Measurements from ENCODE around the gene MSRB3. TPM values are rescaled to one million over a fixed set of nuclear protein-coding genes. Genes with fewer than 3 reads are reported as not detected.

Gene MSRB3
- polyA plus RNA-seq, 1 of the 3 experiments (the other 2 are of a cell fraction), result 24.3 TPM

DNA sequence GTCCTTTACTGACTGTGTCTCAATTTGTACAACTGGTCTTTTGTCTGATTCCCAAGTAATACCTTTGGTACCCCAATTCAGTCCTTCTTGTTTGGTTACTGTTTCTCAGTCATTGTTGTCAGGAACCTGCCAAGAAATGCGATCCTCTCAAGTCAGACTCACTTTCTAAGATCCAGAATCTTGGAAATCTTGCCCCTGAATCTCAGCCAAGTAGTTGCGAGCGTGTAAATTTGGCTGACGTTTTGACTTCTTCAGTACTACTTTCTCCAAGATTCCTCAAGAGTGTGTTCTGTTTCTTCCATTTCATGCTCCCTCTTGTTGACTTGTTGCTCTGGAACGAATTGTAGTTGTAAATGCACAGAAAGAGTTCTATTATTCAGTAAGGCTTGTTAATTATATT lies 114.0 kb downstream of the MSRB3 start:
- no peak overlapping the region for H3K4me2 ChIP-seq
- no peaks in the 10 kb centered on the region for H3K79me2 ChIP-seq (ENCODE audit: insufficient read depth)
- H4K20me1 ChIP-seq (ENCODE audit: insufficient read depth), result no peaks in the 10 kb centered on the region
- ChIA-PET CTCF (no interaction called here), POLR2A (no interaction called here)
- no peak overlapping the region for H2AFZ ChIP-seq (ENCODE audit: low read depth)
- peaks cover 9% of the 10 kb centered on the region for H3F3A ChIP-seq (replicated peaks; ENCODE audit: insufficient read depth)
- no peak overlapping the region for H3K27ac ChIP-seq (ENCODE audit: low read depth in 2 of 2, low read length in 1 of 2)
- no peak overlapping the region for H3K4me3 ChIP-seq (ENCODE audit: low read depth in 2 of 2, low read length in 1 of 2)
- no peaks in the 10 kb centered on the region for H3K9me2 ChIP-seq
- no peak overlapping the region for H3K9ac ChIP-seq
- WGBS (ENCODE audit: low lambda C conversion rate), result 51% methylated on average over 5 of the region's 5 CpGs
- no peaks in the 10 kb centered on the region for H3K4me1 ChIP-seq (ENCODE audit: control insufficient read depth in 1 of 2, insufficient read depth in 2 of 2, low read depth in 1 of 2, low read length in 1 of 2)
- no peak for DNase-seq
- peaks cover 0 to 52% of the 10 kb centered on the region in 2 experiments for H3K36me3 ChIP-seq (replicated peaks in 1 of 2; ENCODE audit: control insufficient read depth in 1 of 2, insufficient read depth in 2 of 2, low read length in 1 of 2)
- no peak for TF ChIP-seq JUND (IDR thresholded peaks at IDR 0.05)
- TF ChIP-seq RXRA (IDR thresholded peaks at IDR 0.05; ENCODE audit: borderline replicate concordance, low read depth), result no peak
- TF ChIP-seq, protein P1, sequence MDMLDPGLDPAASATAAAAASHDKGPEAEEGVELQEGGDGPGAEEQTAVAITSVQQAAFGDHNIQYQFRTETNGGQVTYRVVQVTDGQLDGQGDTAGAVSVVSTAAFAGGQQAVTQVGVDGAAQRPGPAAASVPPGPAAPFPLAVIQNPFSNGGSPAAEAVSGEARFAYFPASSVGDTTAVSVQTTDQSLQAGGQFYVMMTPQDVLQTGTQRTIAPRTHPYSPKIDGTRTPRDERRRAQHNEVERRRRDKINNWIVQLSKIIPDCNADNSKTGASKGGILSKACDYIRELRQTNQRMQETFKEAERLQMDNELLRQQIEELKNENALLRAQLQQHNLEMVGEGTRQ (IDR thresholded peaks at IDR 0.05; ENCODE audit: borderline replicate concordance, low read depth, low read length), result no peak
- TF ChIP-seq RAD21 (IDR thresholded peaks at IDR 0.05; ENCODE audit: low read length), result no peak
- no peak for TF ChIP-seq GATA2 (CRISPR knock-in tag; IDR thresholded peaks at IDR 0.05)
- no peak for TF ChIP-seq EP300 (IDR thresholded peaks at IDR 0.05; ENCODE audit: borderline replicate concordance in 1 of 2, low read depth in 1 of 2, low read length in 1 of 2)
- TF ChIP-seq NRF1 (IDR thresholded peaks at IDR 0.05; ENCODE audit: low read depth, low read length), result no peak
- TF ChIP-seq MEF2A (IDR thresholded peaks at IDR 0.05; ENCODE audit: borderline replicate concordance, low read depth), result no peak
- TF ChIP-seq SMC3 (IDR thresholded peaks at IDR 0.05; ENCODE audit: low read depth, low read length), result no peak
- no peak for TF ChIP-seq TEAD4 (IDR thresholded peaks at IDR 0.05; ENCODE audit: borderline replicate concordance, insufficient read depth)
- TF ChIP-seq TCF12 (IDR thresholded peaks at IDR 0.05), result no peak
- no peak for TF ChIP-seq NFIC (IDR thresholded peaks at IDR 0.05; ENCODE audit: borderline replicate concordance)
- peaks cover 22% of the 10 kb centered on the region for H3K9me3 ChIP-seq
- no peaks in the 10 kb centered on the region for H3K27me3 ChIP-seq (ENCODE audit: insufficient read depth)

DNA sequence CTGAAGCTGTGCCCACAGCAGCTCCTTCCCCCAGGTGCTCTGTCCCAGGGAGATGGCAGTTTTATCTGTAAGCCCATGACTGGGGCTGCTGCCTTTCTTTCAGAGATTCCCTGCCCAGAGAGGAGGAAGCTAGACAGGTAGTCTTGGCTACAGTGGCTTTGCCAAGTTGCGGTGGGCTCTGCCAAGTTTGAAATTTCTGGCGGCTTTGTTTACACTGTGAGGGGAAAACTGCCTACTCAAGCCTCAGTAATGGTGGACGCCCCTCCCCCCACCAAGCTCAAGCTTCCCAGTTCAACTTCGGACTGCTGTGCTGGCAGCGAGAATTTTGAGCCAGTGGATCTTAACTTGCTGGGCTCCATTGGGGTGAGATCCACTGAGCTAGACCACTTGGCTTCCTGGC lies 124.7 kb downstream of the MSRB3 start:
- 20% methylated on average over 5 of the region's 5 CpGs for WGBS (ENCODE audit: low lambda C conversion rate)
- Histone ChIP-seq H3K79me2 (ENCODE audit: insufficient read depth) (no peaks in the 10 kb centered on the region), H3F3A (replicated peaks; ENCODE audit: insufficient read depth) (no peaks in the 10 kb centered on the region), H3K27me3 (ENCODE audit: insufficient read depth) (no peaks in the 10 kb centered on the region), H3K9me3 (peaks cover 5% of the 10 kb centered on the region; the same call in 1 of the 2 replicates), H3K27ac (ENCODE audit: low read depth in 2 of 2, low read length in 1 of 2) (no peak overlapping the region), H2AFZ (ENCODE audit: low read depth) (no peak overlapping the region), H3K9ac (no peak overlapping the region), H3K4me3 (ENCODE audit: low read depth in 2 of 2, low read length in 1 of 2) (no peak overlapping the region), H4K20me1 (ENCODE audit: insufficient read depth) (no peaks in the 10 kb centered on the region), H3K4me2 (no peak overlapping the region), H3K4me1 (ENCODE audit: control insufficient read depth in 1 of 2, insufficient read depth in 2 of 2, low read depth in 1 of 2, low read length in 1 of 2) (no peaks in the 10 kb centered on the region), H3K36me3 (replicated peaks in 1 of 2; ENCODE audit: control insufficient read depth in 1 of 2, insufficient read depth in 2 of 2, low read length in 1 of 2) (peaks cover 0 to 32% of the 10 kb centered on the region in 2 experiments), H3K9me2 (no peaks in the 10 kb centered on the region)
- CTCF ChIA-PET, result no interaction called here
- POLR2A ChIA-PET, result no interaction called here
- DNase-seq, result no peak
- no peak for TF ChIP-seq TAF1 (IDR thresholded peaks at IDR 0.05; ENCODE audit: borderline replicate concordance, low read depth, low read length)
- no peak for TF ChIP-seq JUND (IDR thresholded peaks at IDR 0.05)
- TF ChIP-seq YY1 (IDR thresholded peaks at IDR 0.05; ENCODE audit: low read depth), result no peak
- TF ChIP-seq, protein P2, sequence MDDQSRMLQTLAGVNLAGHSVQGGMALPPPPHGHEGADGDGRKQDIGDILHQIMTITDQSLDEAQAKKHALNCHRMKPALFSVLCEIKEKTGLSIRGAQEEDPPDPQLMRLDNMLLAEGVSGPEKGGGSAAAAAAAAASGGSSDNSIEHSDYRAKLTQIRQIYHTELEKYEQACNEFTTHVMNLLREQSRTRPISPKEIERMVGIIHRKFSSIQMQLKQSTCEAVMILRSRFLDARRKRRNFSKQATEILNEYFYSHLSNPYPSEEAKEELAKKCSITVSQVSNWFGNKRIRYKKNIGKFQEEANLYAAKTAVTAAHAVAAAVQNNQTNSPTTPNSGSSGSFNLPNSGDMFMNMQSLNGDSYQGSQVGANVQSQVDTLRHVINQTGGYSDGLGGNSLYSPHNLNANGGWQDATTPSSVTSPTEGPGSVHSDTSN (IDR thresholded peaks at IDR 0.05), result no peak
- no peak for TF ChIP-seq TEAD4 (IDR thresholded peaks at IDR 0.05; ENCODE audit: borderline replicate concordance, insufficient read depth)
- TF ChIP-seq FOSL2 (IDR thresholded peaks at IDR 0.05; ENCODE audit: borderline replicate concordance, low read depth), result no peak
- TF ChIP-seq, protein P3, sequence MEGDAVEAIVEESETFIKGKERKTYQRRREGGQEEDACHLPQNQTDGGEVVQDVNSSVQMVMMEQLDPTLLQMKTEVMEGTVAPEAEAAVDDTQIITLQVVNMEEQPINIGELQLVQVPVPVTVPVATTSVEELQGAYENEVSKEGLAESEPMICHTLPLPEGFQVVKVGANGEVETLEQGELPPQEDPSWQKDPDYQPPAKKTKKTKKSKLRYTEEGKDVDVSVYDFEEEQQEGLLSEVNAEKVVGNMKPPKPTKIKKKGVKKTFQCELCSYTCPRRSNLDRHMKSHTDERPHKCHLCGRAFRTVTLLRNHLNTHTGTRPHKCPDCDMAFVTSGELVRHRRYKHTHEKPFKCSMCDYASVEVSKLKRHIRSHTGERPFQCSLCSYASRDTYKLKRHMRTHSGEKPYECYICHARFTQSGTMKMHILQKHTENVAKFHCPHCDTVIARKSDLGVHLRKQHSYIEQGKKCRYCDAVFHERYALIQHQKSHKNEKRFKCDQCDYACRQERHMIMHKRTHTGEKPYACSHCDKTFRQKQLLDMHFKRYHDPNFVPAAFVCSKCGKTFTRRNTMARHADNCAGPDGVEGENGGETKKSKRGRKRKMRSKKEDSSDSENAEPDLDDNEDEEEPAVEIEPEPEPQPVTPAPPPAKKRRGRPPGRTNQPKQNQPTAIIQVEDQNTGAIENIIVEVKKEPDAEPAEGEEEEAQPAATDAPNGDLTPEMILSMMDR (IDR thresholded peaks at IDR 0.05), result no peak
- TF ChIP-seq SMC3 (IDR thresholded peaks at IDR 0.05; ENCODE audit: low read depth, low read length), result no peak
- TF ChIP-seq, protein P4, sequence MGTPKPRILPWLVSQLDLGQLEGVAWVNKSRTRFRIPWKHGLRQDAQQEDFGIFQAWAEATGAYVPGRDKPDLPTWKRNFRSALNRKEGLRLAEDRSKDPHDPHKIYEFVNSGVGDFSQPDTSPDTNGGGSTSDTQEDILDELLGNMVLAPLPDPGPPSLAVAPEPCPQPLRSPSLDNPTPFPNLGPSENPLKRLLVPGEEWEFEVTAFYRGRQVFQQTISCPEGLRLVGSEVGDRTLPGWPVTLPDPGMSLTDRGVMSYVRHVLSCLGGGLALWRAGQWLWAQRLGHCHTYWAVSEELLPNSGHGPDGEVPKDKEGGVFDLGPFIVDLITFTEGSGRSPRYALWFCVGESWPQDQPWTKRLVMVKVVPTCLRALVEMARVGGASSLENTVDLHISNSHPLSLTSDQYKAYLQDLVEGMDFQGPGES (IDR thresholded peaks at IDR 0.05; ENCODE audit: low read depth, low read length), result no peak
- no peak for TF ChIP-seq RXRA (IDR thresholded peaks at IDR 0.05; ENCODE audit: borderline replicate concordance, low read depth)
- no peak for TF ChIP-seq SIN3A (IDR thresholded peaks at IDR 0.05; ENCODE audit: borderline replicate concordance, low read depth, low read length)
- TF ChIP-seq NRF1 (IDR thresholded peaks at IDR 0.05; ENCODE audit: low read depth, low read length), result no peak
- TF ChIP-seq GABPA (IDR thresholded peaks at IDR 0.05; ENCODE audit: low read depth), result no peak
